Hindlimb muscle (tissue), 1 donor: Measurements from ENCODE around the gene GYS1. TPM values are rescaled to one million over a fixed set of nuclear protein-coding genes. Genes with fewer than 3 reads are reported as not detected.
"Not testable (repeated sequence)": the region's sequence is repeated elsewhere in the genome, so short reads cannot be mapped to it uniquely, and the experiment has no call there.

Source experiments
- DNase-seq: peaks from one replicate; pipeline ENCODE4 v3.0.0-alpha.2; 2013
- polyA plus RNA-seq: library from polyadenylated mRNA; unstranded; fragments of 120-200 nt; gene quantifications from one replicate; pipeline ENCODE4 v1.2.1, GENCODE V29; 2013; ENCODE audit not compliant: insufficient read length

The GYS1 gene
- polyA plus RNA-seq: 108 TPM

GRCh38 chr19:48993175-48994034 is at the start of gene GYS1, which contains the start of gene RUVBL2:
GYS1 (minus strand) TSS chr19:48993309; CDS start chr19:48993112, 197 bp downstream.
RUVBL2 (plus strand) TSS chr19:48993887; CDS start chr19:48993912, 25 bp downstream.
- DNase-seq: peak; percentile 100

- not testable (repeated sequence) for DNase-seq
These were observed 49.6 kb upstream of the GYS1 start for GRCh38 chr19:49042666-49043065.

GRCh38 chr19:49042177-49042576 is 49.1 kb upstream of the GYS1 start:
- DNase-seq: no peak

GRCh38 chr19:49039736-49040135 is 46.6 kb upstream of the GYS1 start:
- DNase-seq: not testable (repeated sequence)

GRCh38 chr19:49038557-49039276 is 45.6 kb upstream of the GYS1 start:
- DNase-seq: not testable (repeated sequence)

- DNase-seq: not testable (repeated sequence)
These were observed 45.0 kb upstream of the GYS1 start for GRCh38 chr19:49038111-49038510.

- not testable (repeated sequence) for DNase-seq
These were observed 43.7 kb upstream of the GYS1 start, which contains the start of gene CGB1 for GRCh38 chr19:49036815-49037214. CGB1 (minus strand) TSS chr19:49036895; CDS start chr19:49036711, 184 bp downstream.

- DNase-seq: not testable (repeated sequence)
These were observed 38.7 kb upstream of the GYS1 start, which contains the start of gene CGB2 for GRCh38 chr19:49031642-49032301. CGB2 (plus strand) TSS chr19:49031890; CDS start chr19:49032096, 206 bp downstream.

- DNase-seq: not testable (repeated sequence)
These were observed 37.2 kb upstream of the GYS1 start for GRCh38 chr19:49030323-49030722.

- not testable (repeated sequence) for DNase-seq
These were observed 36.6 kb upstream of the GYS1 start for GRCh38 chr19:49029749-49030148.

- not testable (repeated sequence) for DNase-seq
These were observed 35.6 kb upstream of the GYS1 start for GRCh38 chr19:49028686-49029085.

GRCh38 chr19:49025599-49025998 is 32.5 kb upstream of the GYS1 start:
- not testable (repeated sequence) for DNase-seq

- DNase-seq: not testable (repeated sequence)
These were observed 32.0 kb upstream of the GYS1 start for GRCh38 chr19:49025088-49025487.

- DNase-seq: not testable (repeated sequence)
These were observed 31.1 kb upstream of the GYS1 start, which contains the start of gene CGB3 for GRCh38 chr19:49024233-49024632. CGB3 (minus strand) TSS chr19:49024333; CDS start chr19:49023971, 362 bp downstream.

- no peak for DNase-seq
These were observed 29.0 kb upstream of the GYS1 start for GRCh38 chr19:49022116-49022515.

GRCh38 chr19:49020931-49021895 is 28.1 kb upstream of the GYS1 start:
- no peak for DNase-seq

GRCh38 chr19:49020342-49020741 is 27.2 kb upstream of the GYS1 start:
- DNase-seq: no peak

- DNase-seq: no peak
These were observed 26.3 kb upstream of the GYS1 start for GRCh38 chr19:49019242-49019932.

- DNase-seq: not testable (repeated sequence)
These were observed 25.5 kb upstream of the GYS1 start for GRCh38 chr19:49018388-49019241.
